ENCODE measurements around the gene SNX21.
A peak's percentile ranks its signal among the peaks of the same experiment; 100 is the strongest.

GRCh38 chr20:45851501-45851900, 17.9 kb downstream of the SNX21 start:
- TF ChIP-seq ELK1 (IDR thresholded peaks at IDR 0.05; ENCODE audit: low read depth, low read length) (no peak), RNF2 (IDR thresholded peaks at IDR 0.05; ENCODE audit: borderline replicate concordance, low read depth) (no peak), MAZ (IDR thresholded peaks at IDR 0.05; ENCODE audit: borderline replicate concordance, low read depth, low read length) (no peak), MAFK (IDR thresholded peaks at IDR 0.05; ENCODE audit: partially characterized antibody) (no peak), CTCF (IDR thresholded peaks at IDR 0.05) (no peak), CEBPB (IDR thresholded peaks at IDR 0.05) (no peak), ATOH8 (CRISPR knock-in tag; IDR thresholded peaks at IDR 0.05; ENCODE audit: low read depth) (no peak), KDM1A (IDR thresholded peaks at IDR 0.05; ENCODE audit: low read depth) (0 out of 2 replicates have a peak, but pooled peaks have one; percentile 11), POLR2A (IDR thresholded peaks at IDR 0.05; ENCODE audit: low read length) (no peak), HDAC2 (IDR thresholded peaks at IDR 0.05) (no peak), PBX3 (IDR thresholded peaks at IDR 0.05) (no peak)

Data from A549 (cell line).